GM10266 (cell line): Measurements from ENCODE around the gene LMX1B.

ENCODE experiments used
- DNase-seq: peaks from one replicate; pipeline ENCODE4 v3.0.0; 2012; ENCODE audit errors: extremely low spot score
- CTCF ChIP-seq: IDR thresholded peaks from 2 replicates; pipeline ENCODE4 v1.5.1; 2012; ENCODE audit warnings: mild to moderate bottlenecking, low read depth; ENCODE audit not compliant: control insufficient read depth, insufficient read depth; ENCODE audit errors: missing control alignments

LMX1B gene

GRCh38 chr9:126682113-126682810, 68.5 kb downstream of the LMX1B start:
- TF ChIP-seq CTCF, result no peak

GRCh38 chr9:126682928-126683697, 69.4 kb downstream of the LMX1B start:
- no peak for DNase-seq
- no peak for TF ChIP-seq CTCF

More at GRCh38 chr9:126682113-126682810, 68.5 kb downstream of the LMX1B start:
- DNase-seq, result no peak

GRCh38 chr9:126683698-126684044, 69.9 kb downstream of the LMX1B start:
- DNase-seq, result no peak
- no peak for TF ChIP-seq CTCF

GRCh38 chr9:126684345-126684744, 70.6 kb downstream of the LMX1B start:
- no peak for DNase-seq
- no peak for TF ChIP-seq CTCF

- no peak for TF ChIP-seq CTCF
- DNase-seq, result no peak
Observed at GRCh38 chr9:126684965-126685465, 71.3 kb downstream of the LMX1B start.

GRCh38 chr9:126687930-126688461, 74.3 kb downstream of the LMX1B start:
- DNase-seq, result no peak
- TF ChIP-seq CTCF, result no peak

- no peak for TF ChIP-seq CTCF
- no peak for DNase-seq
Observed at GRCh38 chr9:126688617-126689016, 74.9 kb downstream of the LMX1B start.
